Activated CD8-positive, alpha-beta memory T cell treated with anti-CD3 and anti-CD28 coated beads, Interleukin-2, amount 50 U/mL, for 4 hours (primary cell): ENCODE data around the gene SLC29A1.

Experiments
- DNase-seq: peaks from one replicate; pipeline ENCODE4 v3.0.0-alpha.2; 2020

Gene SLC29A1

DNA sequence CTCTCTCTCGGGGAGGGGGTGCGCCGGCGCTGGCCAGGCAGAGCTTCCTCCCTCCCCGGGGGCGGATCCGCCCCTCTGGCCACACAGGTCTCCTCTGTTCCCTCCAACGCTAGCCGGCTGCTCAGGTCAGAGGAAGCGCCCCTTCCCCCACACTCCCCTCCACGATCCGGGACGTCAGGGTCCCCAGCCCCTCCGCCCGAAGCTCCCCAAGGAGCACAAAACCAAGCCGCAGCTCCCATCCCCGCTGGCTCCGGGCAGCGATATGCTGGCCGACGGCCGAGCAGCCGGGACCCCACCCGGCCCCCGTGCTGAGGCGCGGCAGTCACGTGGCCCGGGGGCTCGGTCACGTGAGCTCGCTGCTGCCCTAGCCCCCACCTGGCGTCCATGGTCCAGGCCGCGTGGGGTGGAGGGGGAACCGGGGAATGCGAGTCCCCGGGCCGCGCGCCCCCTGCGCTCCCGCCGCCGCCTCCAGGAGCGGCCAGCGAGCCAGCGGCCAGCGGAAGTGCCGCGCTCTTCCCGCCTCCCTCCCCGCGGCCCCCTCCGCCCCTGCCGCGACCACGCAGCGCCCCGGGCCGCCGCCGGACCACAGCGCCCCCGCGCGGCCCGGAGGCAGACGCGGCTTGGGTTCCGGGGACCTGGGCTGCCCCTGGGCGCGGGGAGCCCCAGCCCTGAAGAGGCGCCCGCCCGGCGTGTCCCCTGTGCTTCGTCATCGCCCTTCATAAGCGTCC is 33.8 kb downstream of the SLC29A1 start, which contains the start of gene SLC35B2:
Gene SLC35B2 (minus strand): TSS at position 504 of the 728 bp plus-strand sequence. CDS start 118 bp downstream, at position 386.
- DNase-seq: peak; percentile 69

DNA sequence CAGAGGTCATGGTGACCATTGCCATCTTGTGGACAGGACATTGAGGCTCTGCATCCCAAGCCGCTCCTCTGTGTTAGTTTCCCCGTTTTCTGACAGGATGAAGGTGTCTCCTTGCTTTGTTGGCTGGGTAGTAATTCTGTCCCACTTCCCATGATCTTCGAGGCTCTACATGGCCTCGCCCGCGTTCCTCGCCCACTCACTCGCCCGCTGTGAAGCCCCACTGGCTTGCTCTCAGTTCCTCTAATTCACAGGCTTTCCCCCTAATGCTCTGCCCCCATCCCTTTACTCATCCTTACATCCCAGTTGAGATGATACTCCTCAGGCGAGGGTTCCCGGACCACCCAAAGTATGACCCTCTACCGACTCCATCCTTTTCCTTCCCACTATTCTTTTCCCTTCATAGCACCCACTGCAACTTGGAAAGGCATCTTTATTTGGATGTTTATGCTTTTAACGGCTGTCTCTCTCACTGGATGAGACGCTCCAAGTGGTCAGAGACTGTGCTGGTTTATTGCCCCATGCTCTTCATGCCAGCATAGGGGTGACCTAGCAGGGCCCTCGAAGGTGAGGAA is 34.4 kb downstream of the SLC29A1 start:
- no peak for DNase-seq

DNA sequence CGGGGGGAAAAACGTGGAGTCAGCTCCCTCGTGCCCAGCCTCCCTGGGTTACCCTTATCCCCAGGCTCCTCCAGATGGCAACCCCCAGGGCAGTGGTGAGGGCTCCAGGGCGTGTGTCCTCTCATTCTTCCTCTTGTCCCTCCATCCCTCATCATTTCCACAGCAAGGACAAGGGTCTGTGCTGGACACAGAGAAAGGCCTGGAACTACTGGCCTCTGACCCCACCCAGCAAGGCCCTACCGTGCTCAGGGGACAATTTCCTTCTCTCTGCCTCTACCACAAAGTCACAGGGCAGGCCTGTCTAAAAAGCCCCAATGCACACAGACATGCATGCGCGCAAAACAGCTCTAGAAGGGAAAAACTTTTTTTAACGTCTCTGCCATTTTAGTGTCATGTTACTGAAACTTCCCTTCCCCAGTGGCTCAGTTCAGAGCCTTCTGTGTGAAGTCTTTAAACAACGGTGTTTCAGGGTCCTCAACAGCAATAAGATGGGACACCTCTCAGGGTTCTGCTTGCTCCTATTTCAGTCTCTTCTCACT is 35.0 kb downstream of the SLC29A1 start:
- no peak for DNase-seq

DNA sequence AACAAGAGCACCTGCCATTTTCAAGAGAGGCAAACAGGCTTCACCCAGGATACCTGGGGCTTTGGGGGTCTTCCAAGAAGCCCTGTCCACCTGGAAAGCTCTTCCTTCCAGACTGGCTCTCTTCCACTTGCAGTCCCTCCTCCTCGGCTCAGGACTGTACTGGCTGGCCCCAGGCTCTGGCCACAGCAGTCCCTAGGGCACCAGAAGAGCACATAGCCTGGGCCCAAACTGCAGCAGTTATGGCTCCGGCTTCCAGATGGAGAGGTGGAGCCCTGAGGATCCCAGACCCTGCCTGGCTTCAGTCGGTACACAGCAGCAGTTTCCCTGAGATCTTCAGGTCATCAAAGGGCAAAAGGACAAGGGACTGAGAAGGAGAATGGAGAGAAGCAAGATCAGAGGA is 35.5 kb downstream of the SLC29A1 start:
- no peak for DNase-seq

DNA sequence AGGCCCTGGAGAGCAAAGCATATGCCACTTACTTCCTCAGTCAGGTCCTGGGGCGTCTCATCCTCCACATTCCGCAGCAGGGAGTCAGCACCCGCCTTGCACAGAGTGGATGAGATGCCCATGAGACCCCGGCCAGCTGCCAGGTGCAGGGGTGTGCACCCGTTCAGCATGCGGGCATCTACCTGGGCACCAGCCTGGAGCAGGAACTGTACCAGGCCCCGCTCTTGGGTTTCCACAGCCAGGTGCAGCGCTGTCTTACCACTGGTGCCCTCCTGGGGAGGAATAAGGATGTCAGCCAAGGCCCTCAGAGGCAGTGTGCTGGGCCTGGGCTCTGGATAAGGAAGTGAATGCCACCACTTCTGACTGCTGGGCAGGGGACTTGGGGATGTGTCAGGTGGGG is 36.6 kb downstream of the SLC29A1 start:
- no peak for DNase-seq

DNA sequence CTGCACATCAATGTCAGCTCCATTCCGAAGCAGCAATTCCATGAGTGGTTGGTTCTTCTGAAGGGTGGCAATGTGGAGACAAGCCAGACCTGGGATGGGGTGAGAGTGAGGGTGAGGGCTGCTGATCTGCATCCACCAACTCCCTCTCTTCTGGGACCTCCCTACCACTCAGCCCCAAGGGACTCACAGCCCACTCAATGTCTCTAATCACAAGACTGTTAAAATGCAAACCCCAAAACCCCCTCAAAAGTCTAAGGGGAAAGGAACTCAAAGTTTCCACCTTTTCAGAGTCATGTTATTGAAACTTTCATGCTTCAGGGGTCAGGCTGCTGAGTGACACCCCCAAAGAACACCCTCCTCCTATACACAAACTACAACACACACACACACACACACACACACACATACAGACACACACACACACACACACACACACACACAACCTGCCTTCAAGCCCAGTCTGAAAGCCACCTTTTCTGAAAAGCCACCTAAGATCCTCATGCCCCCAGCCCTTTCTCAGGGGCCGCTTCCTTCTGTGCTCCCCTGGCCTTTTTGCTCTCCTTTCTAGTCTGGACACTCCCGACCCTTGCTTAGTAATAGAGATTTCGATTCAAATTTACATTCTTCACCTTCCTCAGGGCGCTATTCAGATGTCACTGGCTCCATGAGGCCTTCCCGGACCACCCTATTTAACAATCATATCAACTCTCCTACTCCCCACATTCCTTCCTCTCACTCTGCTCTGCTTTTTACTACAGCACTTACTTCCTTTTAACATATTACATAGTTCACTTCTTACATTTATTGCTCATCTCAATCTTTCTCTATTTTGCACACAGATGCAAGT is 37.3 kb downstream of the SLC29A1 start:
- DNase-seq: no peak

GRCh38 chr6:44261581-44261980 is 38.2 kb downstream of the SLC29A1 start:
- DNase-seq: no peak

DNA sequence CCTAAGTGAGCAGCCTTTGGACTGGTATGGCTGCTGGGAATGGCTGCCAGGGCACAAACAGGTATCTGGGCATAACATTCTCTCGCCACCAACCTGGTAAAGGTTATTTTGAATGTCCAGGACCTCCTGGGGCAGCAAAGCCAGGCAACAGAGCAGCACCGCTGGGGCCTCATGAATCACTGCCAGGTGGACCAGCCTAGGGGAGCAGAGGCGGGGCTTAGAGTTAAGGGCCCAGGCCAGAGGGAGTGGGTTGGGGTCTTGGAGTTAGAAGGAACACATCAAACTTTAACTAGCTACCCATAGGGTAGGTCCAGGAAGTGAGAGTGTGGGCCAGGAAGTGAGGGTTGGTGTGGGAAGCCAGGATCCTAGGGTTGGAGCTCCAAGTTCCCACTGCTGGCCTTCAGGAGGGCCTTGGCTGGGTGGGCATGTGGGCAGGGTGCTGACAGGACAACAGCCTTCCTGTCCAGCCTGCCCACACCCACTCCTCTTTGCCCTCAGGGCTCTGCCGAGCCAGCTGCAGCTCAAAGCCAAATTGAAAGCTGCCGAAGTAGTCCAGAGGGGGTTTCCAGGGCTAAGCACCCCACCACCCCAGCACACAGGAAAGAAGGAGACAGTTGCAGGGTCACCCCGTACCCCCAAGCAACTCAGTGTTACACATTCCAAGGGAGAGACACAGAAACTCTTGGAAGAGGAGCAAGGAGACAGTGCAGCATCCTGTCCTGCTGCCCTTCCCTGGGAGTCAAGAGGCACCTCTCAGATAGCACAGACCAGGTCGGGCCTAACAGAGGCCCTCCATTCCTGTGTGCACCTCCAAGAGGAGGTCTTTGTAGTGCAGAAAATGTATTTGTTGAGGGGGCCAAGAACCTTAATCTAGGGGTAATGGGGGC is 39.3 kb downstream of the SLC29A1 start:
- DNase-seq: no peak

DNA sequence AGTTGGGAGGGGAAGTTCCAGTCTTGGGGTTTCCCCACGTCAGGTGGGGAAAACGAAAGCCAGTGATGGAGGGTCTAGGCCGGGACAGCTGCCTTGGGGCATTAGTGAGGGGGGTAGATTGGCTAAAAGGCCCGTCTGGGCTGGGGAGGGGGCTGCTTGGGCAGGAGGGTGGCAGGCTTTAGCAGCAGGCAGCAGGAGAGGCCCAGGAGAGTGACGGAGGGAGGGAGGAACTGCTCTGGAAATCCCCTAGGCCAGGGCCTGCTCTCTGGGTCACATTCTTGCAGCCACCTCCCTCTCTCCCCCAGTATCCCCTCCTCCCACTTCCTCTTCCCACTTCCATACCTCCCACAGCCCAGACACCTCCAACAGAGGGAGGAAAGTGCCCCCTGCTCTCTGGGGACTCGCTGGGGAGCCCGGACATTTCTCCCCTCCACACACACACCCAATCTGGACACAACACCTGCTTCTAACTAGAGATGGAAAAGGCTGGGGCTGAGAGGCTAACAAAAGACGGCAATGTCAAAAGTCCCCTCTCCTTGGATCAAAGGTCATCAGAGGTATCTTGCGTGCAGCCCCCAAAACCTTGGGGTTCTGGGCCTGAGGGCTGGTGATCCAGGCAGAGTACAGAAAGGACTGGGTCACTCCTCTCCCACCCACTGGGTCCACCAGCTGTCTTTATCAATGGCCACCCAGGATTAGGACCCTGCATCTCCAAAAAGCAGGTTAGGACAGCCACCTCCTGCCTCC is 40.1 kb downstream of the SLC29A1 start:
- DNase-seq: no peak

DNA sequence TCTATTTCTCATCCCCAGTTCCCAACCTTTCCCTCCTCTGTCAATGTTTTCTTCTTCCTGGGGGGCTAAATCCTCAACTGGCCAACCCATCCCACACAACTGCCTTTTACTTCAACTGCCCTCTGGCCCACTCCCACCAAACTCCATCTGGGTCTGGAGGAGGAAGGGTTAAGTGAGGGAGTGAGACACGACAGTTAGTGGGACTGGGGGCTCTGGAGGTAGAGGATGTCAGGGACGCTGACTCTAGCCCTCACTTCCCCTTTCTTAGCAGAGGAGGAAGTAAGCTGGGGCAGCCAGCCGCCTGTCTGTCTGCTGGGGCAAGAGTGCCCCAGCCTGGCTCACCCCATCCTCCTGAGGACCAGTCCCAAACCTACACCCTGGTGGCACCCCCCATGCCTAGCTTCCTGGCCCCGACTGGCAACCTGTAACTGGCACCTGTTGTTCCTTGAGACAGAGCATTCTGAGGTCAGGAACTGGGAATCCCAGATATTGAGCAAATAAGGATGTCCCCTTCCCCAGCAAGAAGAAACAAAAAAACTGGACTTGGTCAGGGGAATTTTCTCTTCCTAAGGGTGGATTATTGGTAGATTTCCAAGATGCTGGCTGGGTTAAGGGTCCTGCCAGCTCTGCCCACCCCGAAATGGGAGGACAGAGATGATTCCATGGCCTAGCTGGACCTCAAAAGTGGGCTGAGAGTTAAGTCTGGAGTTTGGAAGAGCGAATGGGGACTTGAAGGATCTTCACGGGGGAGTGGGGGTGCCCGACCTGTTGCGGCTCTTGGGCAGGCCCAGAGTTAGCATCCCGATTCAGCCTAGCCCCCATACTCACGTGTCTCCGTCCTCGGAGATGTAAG is 41.0 kb downstream of the SLC29A1 start:
- DNase-seq: no peak

- DNase-seq: peak; percentile 97
Observed at GRCh38 chr6:44265007-44265721, 41.8 kb downstream of the SLC29A1 start, which contains the start of gene NFKBIE. NFKBIE (minus strand) TSS chr6:44265551; CDS start chr6:44265346, 205 bp downstream.

GRCh38 chr6:44265722-44266233 is 42.4 kb downstream of the SLC29A1 start:
- DNase-seq: no peak

- no peak for DNase-seq
Observed at GRCh38 chr6:44266347-44266746, 43.0 kb downstream of the SLC29A1 start.

DNA sequence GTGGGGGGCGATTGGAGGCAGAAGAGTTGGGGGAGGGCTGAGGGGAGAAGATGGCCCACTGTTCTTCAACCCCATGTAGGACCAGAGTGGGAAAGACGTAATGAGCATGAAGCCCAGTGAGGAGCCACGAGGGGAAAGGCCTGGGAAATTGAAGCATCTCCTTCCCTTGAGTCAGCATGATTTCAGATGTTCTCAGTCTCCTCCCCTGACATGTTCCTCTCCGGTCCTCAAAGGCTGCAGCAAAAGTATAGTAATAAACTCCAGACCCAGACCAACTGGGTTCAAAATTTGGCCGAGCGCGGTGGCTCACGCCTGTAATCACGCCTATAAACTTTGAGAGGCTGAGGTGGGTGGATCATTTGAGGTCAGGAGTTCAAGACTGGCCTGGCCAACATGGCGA is 43.9 kb downstream of the SLC29A1 start:
- DNase-seq: no peak

DNA sequence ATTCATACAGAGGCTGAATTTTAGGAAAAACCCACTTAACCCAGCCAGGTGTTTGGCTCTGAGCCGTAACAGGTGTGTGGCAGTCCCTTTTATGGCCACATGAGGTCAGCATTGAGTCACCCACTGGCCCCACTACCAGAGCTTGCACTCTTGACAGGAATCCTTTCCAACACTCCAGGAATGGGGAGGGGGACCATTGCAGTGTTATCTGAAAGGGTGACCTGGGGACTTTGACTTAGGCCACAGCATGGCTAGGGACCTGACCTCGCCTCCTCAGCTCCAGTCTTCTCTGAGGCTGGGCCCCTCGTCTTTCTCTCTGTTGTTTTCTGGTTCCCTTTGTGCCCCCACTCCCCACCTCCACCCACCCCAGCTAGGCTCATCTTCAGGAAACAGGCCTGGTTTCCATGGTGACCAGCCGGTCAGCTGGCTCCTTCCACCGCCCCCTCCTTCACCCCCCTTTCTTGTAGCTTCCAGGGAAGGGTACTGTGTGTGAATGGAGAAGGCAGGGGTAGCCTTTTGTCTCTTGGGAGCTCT is 44.8 kb downstream of the SLC29A1 start:
- DNase-seq: peak; percentile 65

DNA sequence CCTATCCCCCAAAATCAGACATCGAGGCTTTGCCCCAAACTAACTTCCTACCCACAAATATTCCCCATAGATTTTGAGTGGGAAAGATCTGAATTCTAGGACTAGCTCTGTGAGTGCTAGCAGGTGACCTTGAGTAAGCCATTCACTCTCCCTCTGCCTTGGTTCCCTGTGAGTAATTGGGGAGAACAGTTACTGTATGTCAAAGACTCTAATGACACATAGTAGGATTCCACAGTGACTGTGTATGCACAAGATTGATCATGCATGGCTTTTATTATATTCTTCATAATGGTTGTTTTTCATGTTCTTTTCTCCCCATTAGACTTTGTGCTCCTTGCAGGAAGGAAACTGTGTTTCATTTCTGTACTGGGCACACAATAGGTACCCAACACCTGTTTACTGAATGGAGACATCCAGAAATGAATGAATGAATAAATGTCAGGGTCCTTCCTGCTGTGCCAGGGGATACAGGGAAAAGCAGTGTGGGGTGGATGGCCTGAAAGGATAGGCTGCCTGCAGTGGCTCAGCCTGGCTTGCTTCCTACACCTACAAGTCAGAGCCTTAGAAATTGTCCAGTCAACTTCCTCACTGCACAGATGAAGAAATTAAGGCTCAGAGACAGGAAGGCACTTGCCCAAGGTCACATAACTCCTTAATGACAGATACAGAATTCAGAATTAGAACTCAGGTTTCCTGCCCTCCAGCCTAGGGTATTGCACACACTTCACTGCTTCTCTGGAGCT is 46.0 kb downstream of the SLC29A1 start:
- DNase-seq: no peak

DNA sequence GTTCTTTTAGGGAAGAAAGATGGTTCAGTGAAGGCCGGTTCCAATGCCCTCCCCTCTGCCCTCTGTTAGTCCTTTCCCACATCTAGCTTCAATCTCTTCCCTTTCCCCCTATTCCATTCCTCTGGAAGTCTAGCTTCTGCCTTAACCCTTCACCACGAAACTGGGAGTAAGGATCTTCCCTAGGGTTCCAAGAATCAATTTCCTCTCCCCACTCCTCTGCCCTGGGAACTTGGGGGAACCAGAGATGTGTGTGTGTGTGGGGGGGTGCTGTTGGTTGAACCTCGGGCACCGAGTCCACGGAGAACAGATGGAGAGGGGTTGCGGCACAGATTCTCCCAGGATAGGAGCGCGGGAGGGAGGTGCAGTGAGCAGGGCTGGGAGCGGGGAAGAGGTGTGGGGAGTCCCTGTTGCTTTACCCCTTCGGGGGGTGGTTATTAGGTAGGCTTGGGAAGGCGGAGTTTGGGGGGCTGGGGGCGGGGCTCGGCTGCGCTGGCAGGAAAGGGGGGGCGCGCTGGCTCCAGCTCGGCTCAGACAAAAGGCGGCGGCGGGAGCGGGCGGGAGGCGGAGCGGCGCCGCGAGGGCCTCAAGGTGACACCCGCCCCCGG is 46.6 kb downstream of the SLC29A1 start, which contains the start of gene TMEM151B:
Gene TMEM151B (plus strand): TSS at position 530 of the 605 bp plus-strand sequence. CDS start 293 bp downstream, outside the sequence.
- peak; percentile 56 for DNase-seq
